ENCODE data around the gene CACNA2D2.

The CACNA2D2 gene

DNA sequence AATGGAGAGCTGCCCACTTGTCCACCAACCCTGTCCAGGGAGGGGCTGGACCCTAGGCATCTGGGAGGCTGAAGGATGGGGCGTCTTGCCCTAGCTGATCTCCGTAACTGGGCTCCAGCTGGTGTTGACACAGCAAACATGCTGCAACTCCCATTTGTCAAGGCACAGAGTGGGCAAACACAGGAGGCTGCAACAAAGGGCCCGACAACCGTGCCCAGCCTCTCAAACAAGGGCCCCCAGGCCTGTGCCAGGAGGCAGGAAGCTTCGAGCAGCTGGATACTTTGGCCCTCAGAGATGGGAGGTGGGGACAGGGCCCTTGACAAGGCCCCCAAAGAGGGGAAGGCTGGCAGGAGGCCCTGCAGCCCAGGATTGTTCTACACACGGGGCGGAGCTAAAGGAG lies 79.9 kb downstream of the CACNA2D2 start (continued):
- TF ChIP-seq ZNF596 (tag by site-specific recombination; IDR thresholded peaks at IDR 0.05) = no peak
- TF ChIP-seq, protein P1, sequence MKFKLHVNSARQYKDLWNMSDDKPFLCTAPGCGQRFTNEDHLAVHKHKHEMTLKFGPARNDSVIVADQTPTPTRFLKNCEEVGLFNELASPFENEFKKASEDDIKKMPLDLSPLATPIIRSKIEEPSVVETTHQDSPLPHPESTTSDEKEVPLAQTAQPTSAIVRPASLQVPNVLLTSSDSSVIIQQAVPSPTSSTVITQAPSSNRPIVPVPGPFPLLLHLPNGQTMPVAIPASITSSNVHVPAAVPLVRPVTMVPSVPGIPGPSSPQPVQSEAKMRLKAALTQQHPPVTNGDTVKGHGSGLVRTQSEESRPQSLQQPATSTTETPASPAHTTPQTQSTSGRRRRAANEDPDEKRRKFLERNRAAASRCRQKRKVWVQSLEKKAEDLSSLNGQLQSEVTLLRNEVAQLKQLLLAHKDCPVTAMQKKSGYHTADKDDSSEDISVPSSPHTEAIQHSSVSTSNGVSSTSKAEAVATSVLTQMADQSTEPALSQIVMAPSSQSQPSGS (tag by site-specific recombination; IDR thresholded peaks at IDR 0.05; ENCODE audit: low read depth) = no peak
- TF ChIP-seq ZFP37 (tag by site-specific recombination; IDR thresholded peaks at IDR 0.05) = no peak
- TF ChIP-seq, protein P2, sequence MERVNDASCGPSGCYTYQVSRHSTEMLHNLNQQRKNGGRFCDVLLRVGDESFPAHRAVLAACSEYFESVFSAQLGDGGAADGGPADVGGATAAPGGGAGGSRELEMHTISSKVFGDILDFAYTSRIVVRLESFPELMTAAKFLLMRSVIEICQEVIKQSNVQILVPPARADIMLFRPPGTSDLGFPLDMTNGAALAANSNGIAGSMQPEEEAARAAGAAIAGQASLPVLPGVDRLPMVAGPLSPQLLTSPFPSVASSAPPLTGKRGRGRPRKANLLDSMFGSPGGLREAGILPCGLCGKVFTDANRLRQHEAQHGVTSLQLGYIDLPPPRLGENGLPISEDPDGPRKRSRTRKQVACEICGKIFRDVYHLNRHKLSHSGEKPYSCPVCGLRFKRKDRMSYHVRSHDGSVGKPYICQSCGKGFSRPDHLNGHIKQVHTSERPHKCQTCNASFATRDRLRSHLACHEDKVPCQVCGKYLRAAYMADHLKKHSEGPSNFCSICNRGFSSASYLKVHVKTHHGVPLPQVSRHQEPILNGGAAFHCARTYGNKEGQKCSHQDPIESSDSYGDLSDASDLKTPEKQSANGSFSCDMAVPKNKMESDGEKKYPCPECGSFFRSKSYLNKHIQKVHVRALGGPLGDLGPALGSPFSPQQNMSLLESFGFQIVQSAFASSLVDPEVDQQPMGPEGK (tag by site-specific recombination; IDR thresholded peaks at IDR 0.05) = no peak
- TF ChIP-seq, protein P3, sequence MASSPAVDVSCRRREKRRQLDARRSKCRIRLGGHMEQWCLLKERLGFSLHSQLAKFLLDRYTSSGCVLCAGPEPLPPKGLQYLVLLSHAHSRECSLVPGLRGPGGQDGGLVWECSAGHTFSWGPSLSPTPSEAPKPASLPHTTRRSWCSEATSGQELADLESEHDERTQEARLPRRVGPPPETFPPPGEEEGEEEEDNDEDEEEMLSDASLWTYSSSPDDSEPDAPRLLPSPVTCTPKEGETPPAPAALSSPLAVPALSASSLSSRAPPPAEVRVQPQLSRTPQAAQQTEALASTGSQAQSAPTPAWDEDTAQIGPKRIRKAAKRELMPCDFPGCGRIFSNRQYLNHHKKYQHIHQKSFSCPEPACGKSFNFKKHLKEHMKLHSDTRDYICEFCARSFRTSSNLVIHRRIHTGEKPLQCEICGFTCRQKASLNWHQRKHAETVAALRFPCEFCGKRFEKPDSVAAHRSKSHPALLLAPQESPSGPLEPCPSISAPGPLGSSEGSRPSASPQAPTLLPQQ (tag by site-specific recombination; IDR thresholded peaks at IDR 0.05) = no peak
- TF ChIP-seq, protein P4, sequence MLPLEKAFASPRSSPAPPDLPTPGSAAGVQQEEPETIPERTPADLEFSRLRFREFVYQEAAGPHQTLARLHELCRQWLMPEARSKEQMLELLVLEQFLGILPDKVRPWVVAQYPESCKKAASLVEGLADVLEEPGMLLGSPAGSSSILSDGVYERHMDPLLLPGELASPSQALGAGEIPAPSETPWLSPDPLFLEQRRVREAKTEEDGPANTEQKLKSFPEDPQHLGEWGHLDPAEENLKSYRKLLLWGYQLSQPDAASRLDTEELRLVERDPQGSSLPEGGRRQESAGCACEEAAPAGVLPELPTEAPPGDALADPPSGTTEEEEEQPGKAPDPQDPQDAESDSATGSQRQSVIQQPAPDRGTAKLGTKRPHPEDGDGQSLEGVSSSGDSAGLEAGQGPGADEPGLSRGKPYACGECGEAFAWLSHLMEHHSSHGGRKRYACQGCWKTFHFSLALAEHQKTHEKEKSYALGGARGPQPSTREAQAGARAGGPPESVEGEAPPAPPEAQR (tag by site-specific recombination; IDR thresholded peaks at IDR 0.05) = no peak

DNA sequence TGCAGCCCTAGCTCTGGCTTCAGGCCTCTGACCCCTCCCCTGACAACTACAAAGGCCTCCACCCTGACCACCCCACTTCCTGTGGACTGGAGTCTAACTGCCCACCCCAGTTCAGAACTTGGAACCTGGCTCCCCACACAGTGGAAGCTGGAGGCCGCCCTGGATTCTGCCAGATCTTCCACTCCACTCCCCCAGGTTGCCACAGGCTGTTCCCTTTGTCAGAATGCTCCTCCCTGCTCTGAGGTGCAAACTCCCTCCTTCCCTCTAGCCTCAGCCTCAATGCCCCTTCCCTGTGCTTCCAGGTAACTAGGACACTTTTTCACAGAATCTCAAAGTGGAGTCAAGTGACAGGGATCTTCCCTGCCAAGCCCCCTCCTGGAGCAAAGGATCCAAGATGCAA lies 81.3 kb downstream of the CACNA2D2 start:
- no peaks in the 10 kb centered on the region for H3K36me3 ChIP-seq (ENCODE audit: control insufficient read depth in 2 of 2, insufficient read depth in 1 of 2, low read length in 2 of 2)
- ChIA-PET POLR2A (no interaction called here), CTCF (no interaction called here)
- no peaks in the 10 kb centered on the region for H3K9me3 ChIP-seq (ENCODE audit: control insufficient read depth, insufficient read depth, low read depth, low read length)
- no peak for TF ChIP-seq KLF9 (tag by site-specific recombination; IDR thresholded peaks at IDR 0.05; ENCODE audit: low read depth)
- TF ChIP-seq ZNF341 (tag by site-specific recombination; IDR thresholded peaks at IDR 0.05; ENCODE audit: low read depth) = peak; percentile 92
- H3K27ac ChIP-seq (ENCODE audit: extremely low read depth, low read depth, low read length) = no peak overlapping the region
- H3K4me3 ChIP-seq (ENCODE audit: low read depth, low read length) = no peak overlapping the region
- no peaks in the 10 kb centered on the region for H3K4me1 ChIP-seq (ENCODE audit: control insufficient read depth, insufficient read depth, low read length)

DNA sequence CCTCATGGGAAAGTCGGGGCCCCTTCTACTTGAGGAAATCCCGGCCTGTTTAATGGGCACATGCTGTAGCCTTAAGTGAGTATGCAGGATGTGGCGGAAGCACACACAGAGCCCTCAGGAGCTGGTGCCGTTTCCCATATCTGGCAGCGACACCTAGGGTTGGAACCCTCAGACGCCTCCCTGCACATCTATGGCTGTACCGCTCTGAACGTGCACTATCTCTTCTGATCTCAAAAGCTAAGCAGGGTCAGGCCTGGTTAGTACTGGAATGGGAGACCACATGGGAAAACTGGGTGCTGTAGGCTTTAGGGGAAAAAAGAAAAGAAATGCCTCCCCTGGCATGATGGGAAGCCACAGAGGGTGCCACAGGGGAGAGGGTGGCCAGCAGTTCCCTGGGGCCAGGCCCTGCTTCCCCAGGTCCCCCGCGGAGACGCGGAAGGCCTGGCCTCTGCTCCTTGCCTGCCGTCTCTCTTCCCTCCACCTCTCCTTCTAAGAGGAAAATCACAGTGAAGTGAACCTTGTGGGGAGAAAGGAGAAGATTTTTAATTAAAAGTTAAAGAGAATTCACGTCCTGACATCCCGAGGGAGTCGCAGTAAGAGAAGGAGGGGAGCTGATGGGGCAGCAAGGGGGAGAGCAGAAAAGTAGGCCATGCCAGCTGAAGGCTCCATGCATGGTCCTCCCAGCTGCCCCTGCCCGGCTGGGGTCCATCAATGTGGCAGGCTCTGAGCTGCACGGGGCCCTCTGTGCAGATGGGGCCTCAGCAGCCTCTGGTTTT lies 83.7 kb downstream of the CACNA2D2 start:
- H3K4me3 ChIP-seq (ENCODE audit: low read depth, low read length) = no peak overlapping the region
- H3K4me1 ChIP-seq (ENCODE audit: control insufficient read depth, insufficient read depth, low read length) = no peaks in the 10 kb centered on the region
- ChIA-PET CTCF (interaction anchor here (0.7 kb wide), 1 partner anchor 139 kb away, joined by 3 read pairs; no protein-coding TSS in a partner anchor), POLR2A (no interaction called here)
- TF ChIP-seq ZNF248 (tag by site-specific recombination; IDR thresholded peaks at IDR 0.05) (no peak), SCRT1 (tag by site-specific recombination; IDR thresholded peaks at IDR 0.05; ENCODE audit: borderline replicate concordance) (no peak)
- TF ChIP-seq, protein P5, sequence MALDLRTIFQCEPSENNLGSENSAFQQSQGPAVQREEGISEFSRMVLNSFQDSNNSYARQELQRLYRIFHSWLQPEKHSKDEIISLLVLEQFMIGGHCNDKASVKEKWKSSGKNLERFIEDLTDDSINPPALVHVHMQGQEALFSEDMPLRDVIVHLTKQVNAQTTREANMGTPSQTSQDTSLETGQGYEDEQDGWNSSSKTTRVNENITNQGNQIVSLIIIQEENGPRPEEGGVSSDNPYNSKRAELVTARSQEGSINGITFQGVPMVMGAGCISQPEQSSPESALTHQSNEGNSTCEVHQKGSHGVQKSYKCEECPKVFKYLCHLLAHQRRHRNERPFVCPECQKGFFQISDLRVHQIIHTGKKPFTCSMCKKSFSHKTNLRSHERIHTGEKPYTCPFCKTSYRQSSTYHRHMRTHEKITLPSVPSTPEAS (tag by site-specific recombination; IDR thresholded peaks at IDR 0.05) = no peak
- no peaks in the 10 kb centered on the region for H3K9me3 ChIP-seq (ENCODE audit: control insufficient read depth, insufficient read depth, low read depth, low read length)
- no peak overlapping the region for H3K27ac ChIP-seq (ENCODE audit: extremely low read depth, low read depth, low read length)
- H3K36me3 ChIP-seq (ENCODE audit: control insufficient read depth in 2 of 2, insufficient read depth in 1 of 2, low read length in 2 of 2) = no peaks in the 10 kb centered on the region

Data from HEK293 (cell line).